ENCODE data around the gene MUC5AC.

Gene MUC5AC

GRCh38 chr11:1121813-1122663, 35.7 kb upstream of the MUC5AC start:
- H3K4me3 ChIP-seq (ENCODE audit: low read depth, low read length), result no peak overlapping the region
- TF ChIP-seq CTCF (IDR thresholded peaks at IDR 0.05; ENCODE audit: low read depth, low read length, missing control alignments), result no peak
- in situ Hi-C loops (cut with HindIII; ENCODE audit: low sequenced_read_pairs), result no loop called here
- DNase-seq (ENCODE audit: low read depth), result no peak

- no peak for TF ChIP-seq CTCF (IDR thresholded peaks at IDR 0.05; ENCODE audit: low read depth, low read length, missing control alignments)
- DNase-seq (ENCODE audit: low read depth), result no peak
- in situ Hi-C loops (cut with HindIII; ENCODE audit: low sequenced_read_pairs), result no loop called here
- H3K4me3 ChIP-seq (ENCODE audit: low read depth, low read length), result no peak overlapping the region
These were observed 35.1 kb upstream of the MUC5AC start for GRCh38 chr11:1122664-1123002.

GRCh38 chr11:1123970-1124369, 33.8 kb upstream of the MUC5AC start:
- in situ Hi-C loops (cut with HindIII; ENCODE audit: low sequenced_read_pairs), result no loop called here
- no peak for DNase-seq (ENCODE audit: low read depth)
- TF ChIP-seq CTCF (IDR thresholded peaks at IDR 0.05; ENCODE audit: low read depth, low read length, missing control alignments), result no peak
- H3K4me3 ChIP-seq (ENCODE audit: low read depth, low read length), result no peak overlapping the region

- TF ChIP-seq CTCF (IDR thresholded peaks at IDR 0.05; ENCODE audit: low read depth, low read length, missing control alignments), result no peak
- no peak overlapping the region for H3K4me3 ChIP-seq (ENCODE audit: low read depth, low read length)
- DNase-seq (ENCODE audit: low read depth), result no peak
- in situ Hi-C loops (cut with HindIII; ENCODE audit: low sequenced_read_pairs), result no loop called here
These were observed 31.9 kb upstream of the MUC5AC start for GRCh38 chr11:1125803-1126202.

- H3K4me3 ChIP-seq (ENCODE audit: low read depth, low read length), result no peak overlapping the region
- no peak for TF ChIP-seq CTCF (IDR thresholded peaks at IDR 0.05; ENCODE audit: low read depth, low read length, missing control alignments)
- in situ Hi-C loops (cut with HindIII; ENCODE audit: low sequenced_read_pairs), result no loop called here
- no peak for DNase-seq (ENCODE audit: low read depth)
These were observed 31.2 kb upstream of the MUC5AC start for GRCh38 chr11:1126491-1126926.

- H3K4me3 ChIP-seq (ENCODE audit: low read depth, low read length), result no peak overlapping the region
- no peak for TF ChIP-seq CTCF (IDR thresholded peaks at IDR 0.05; ENCODE audit: low read depth, low read length, missing control alignments)
- DNase-seq (ENCODE audit: low read depth), result no peak
- in situ Hi-C loops (cut with HindIII; ENCODE audit: low sequenced_read_pairs), result no loop called here
These were observed 30.7 kb upstream of the MUC5AC start for GRCh38 chr11:1126935-1127663.
